Testis (tissue), 2 donors: ENCODE results near the gene N4BP3.

Experiments
- POLR2A ChIP-seq: fragments of 450-650 bp; IDR thresholded peaks from one replicate; pipeline ENCODE4 v1.6.1; 2017; ENCODE audit warnings: antibody characterized with exemption, mild to moderate bottlenecking, moderate library complexity
- TF ChIP-seq, protein P1 (sequence below), 3 experiments: fragments of 450-650 bp in 2 of 3; fragments of 200-600 bp in 1 of 3; sonication (generic) in 1 of 3; IDR thresholded peaks; one replicate each; pipeline ENCODE4 v1.5.1; 2016 to 2019; ENCODE audit warnings: antibody characterized with exemption in 3 of 3, mild to moderate bottlenecking in 2 of 3, moderate library complexity in 1 of 3

DNA sequence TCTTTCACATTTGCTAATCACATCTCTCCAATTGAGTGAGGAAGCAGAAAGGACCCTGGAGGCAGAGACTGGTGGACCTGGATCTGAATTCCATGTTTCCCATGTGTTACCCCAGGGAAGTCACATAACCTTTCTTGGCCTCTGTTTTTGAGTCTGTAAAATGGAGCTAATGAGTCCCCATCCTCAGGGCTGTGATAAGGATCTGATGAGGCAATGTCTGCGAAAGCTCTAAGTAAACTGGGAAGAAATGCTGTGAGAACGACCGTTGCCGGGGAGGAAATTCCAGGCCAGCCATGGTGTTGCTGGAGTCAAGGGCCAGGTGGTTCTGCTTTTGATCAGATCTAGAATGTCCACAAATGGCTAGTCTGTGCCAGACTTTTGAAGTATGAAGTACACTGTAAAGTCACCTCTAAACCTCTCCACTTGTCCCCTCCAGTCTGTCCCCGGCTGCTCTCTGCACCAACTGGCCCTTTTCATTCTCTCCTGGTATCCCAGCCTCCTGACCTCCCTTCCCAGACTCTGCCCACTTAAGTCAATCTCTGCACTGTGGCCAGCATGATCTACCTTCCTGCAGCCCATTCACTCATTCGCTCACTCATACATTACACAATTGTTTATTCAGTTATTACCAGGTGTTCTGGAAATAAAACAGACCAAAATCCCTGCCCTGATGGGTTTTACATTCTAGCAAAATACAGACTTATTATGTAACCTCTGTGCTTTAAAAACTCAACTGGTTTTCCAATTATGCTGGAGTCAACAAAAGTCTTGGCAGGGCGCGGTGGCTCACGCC is 32.5 kb upstream of the N4BP3 start:
- TF ChIP-seq, protein P1, sequence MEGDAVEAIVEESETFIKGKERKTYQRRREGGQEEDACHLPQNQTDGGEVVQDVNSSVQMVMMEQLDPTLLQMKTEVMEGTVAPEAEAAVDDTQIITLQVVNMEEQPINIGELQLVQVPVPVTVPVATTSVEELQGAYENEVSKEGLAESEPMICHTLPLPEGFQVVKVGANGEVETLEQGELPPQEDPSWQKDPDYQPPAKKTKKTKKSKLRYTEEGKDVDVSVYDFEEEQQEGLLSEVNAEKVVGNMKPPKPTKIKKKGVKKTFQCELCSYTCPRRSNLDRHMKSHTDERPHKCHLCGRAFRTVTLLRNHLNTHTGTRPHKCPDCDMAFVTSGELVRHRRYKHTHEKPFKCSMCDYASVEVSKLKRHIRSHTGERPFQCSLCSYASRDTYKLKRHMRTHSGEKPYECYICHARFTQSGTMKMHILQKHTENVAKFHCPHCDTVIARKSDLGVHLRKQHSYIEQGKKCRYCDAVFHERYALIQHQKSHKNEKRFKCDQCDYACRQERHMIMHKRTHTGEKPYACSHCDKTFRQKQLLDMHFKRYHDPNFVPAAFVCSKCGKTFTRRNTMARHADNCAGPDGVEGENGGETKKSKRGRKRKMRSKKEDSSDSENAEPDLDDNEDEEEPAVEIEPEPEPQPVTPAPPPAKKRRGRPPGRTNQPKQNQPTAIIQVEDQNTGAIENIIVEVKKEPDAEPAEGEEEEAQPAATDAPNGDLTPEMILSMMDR (IDR thresholded peaks at IDR 0.05), result no peak
- no peak for TF ChIP-seq POLR2A
